Upper lobe of right lung (tissue), 1 donor: Measurements from ENCODE around the gene ROGDI. TPM values are rescaled to one million over a fixed set of nuclear protein-coding genes. Genes with fewer than 3 reads are reported as not detected.

Experiments used
- ATAC-seq: fragments of 200-7000 bp; cut with Tn5 transposase; one replicate; pipeline ENCODE4 v1.9.1; 2020; ENCODE audit warnings: mild to moderate bottlenecking, moderate library complexity
- DNase-seq: peaks from one replicate; pipeline ENCODE4 v3.0.0-alpha.2; 2020
- H3K27ac ChIP-seq: fragments of 200-600 bp; one replicate; pipeline ENCODE4 v1.8.0; 2022
- H3K27me3 ChIP-seq: fragments of 200-600 bp; one replicate; pipeline ENCODE4 v1.8.0; 2022; ENCODE audit warnings: mild to moderate bottlenecking
- H3K36me3 ChIP-seq: fragments of 200-600 bp; one replicate; pipeline ENCODE4 v1.8.0; 2022
- H3K4me1 ChIP-seq: fragments of 200-600 bp; one replicate; pipeline ENCODE4 v1.8.0; 2022
- H3K4me3 ChIP-seq: fragments of 200-600 bp; one replicate; pipeline ENCODE4 v1.8.0; 2022; ENCODE audit warnings: mild to moderate bottlenecking
- H3K9me3 ChIP-seq: fragments of 200-600 bp; one replicate; pipeline ENCODE4 v1.8.0; 2022
- intact Hi-C: fragments of 100-400 bp; cut with DNase I; formaldehyde crosslinking; loops from one replicate; pipeline ENCODE4 v1.11.0; 2022
- total RNA-seq: library from RNA; stranded (reverse); fragmentation: NEBNext Ultra II Directional; extraction: Animal tissue kit (Norgen Biotek cat#: 25700); gene quantifications from one replicate; pipeline ENCODE4 v1.2.1, GENCODE V29; 2021
- TF ChIP-seq, protein P1 (sequence below): fragments of 200-600 bp; IDR thresholded peaks from one replicate; pipeline ENCODE4 v1.8.0; 2022; ENCODE audit warnings: antibody characterized with exemption
- donor health status: DM: no; HTN: yes; CAD: no; lungs with severe emphysema.

Gene ROGDI
- total RNA-seq, 1 donor from 2014 or later = 21.8 TPM

DNA sequence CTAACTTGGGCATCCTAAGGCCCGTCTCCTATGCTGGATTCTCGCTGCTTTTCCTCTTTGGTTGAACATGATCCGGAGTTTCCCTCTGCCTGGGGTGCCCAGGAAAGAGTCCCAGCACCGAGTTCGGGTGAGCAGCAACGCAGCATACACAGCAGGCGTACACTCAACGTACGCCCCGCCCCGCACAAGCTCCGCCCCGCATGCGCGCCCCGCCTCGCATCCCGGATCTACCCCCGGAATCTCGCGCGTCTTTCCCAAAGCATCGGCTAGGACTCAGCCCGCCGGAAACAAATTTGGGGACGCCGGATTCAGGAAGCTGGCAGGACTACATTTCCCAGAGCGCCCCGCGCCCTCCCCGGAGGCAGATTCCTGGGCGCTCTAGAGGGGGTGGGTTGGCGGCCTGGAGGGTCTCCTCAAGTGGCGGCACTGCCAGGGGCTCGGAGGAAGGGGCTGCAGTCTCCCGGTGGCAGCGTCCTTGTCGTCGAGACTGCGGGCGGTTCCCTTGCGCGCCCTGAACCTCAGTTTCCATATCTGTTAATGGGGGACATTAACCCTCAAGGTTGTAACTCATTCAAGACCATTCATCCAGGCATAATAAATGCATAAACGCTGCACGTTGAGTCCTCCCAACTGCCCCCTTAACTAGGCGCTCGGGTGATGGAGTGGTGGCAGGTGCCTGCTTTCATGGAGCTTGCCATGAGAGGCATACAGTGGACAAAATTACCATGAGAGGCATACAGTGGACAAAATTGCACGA is 33.7 kb downstream of the ROGDI start:
- peak; percentile 99 for DNase-seq
- intact Hi-C loops = no loop called here
- Histone ChIP-seq H3K27me3 (no peaks in the 10 kb centered on the region), H3K27ac (peak overlapping the region; percentile 84), H3K4me1 (peaks cover 28% of the 10 kb centered on the region), H3K36me3 (peaks cover 1% of the 10 kb centered on the region), H3K9me3 (no peaks in the 10 kb centered on the region), H3K4me3 (peak overlapping the region; percentile 81)
- peak; percentile 95 for ATAC-seq
- TF ChIP-seq, protein P1, sequence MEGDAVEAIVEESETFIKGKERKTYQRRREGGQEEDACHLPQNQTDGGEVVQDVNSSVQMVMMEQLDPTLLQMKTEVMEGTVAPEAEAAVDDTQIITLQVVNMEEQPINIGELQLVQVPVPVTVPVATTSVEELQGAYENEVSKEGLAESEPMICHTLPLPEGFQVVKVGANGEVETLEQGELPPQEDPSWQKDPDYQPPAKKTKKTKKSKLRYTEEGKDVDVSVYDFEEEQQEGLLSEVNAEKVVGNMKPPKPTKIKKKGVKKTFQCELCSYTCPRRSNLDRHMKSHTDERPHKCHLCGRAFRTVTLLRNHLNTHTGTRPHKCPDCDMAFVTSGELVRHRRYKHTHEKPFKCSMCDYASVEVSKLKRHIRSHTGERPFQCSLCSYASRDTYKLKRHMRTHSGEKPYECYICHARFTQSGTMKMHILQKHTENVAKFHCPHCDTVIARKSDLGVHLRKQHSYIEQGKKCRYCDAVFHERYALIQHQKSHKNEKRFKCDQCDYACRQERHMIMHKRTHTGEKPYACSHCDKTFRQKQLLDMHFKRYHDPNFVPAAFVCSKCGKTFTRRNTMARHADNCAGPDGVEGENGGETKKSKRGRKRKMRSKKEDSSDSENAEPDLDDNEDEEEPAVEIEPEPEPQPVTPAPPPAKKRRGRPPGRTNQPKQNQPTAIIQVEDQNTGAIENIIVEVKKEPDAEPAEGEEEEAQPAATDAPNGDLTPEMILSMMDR = no peak

DNA sequence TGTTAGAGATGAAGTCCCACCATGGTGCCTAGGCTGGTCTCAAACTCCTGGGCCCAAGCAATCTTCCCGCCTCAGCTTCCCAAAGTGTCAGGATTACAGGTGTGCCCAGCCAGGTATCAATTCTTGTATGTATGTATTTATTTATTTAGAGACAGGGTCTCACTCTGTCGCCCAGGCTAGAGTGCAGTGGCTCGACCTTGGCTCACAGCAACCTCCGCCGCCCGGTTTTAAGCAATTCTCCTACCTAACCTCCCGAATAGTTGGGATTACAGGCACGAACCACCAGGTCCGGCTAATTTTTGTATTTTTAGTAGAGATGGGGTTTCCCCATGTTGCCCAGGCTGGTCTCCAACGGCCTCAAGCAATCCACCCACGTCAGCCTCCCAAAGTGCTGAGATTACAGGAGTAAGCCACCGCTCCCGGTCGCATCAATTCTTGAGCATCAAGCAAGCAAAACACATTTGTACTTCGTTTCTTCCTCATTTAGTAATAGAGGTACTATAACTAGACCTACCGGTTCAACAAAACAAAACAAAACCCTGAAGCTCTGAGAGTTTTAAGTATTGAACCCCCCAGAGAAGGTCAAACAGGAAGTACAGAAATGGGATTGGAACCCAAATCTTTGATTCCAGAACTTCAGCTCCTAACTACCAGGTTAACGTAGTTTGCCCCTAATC is 34.4 kb downstream of the ROGDI start:
- intact Hi-C loops = no loop called here
- Histone ChIP-seq H3K27ac (peak overlapping the region; percentile 84), H3K27me3 (no peaks in the 10 kb centered on the region), H3K4me3 (peak overlapping the region; percentile 81), H3K4me1 (peaks cover 28% of the 10 kb centered on the region), H3K9me3 (no peaks in the 10 kb centered on the region), H3K36me3 (peaks cover 9% of the 10 kb centered on the region)
- DNase-seq = no peak
- TF ChIP-seq, protein P1 = no peak
- ATAC-seq = no peak

DNA sequence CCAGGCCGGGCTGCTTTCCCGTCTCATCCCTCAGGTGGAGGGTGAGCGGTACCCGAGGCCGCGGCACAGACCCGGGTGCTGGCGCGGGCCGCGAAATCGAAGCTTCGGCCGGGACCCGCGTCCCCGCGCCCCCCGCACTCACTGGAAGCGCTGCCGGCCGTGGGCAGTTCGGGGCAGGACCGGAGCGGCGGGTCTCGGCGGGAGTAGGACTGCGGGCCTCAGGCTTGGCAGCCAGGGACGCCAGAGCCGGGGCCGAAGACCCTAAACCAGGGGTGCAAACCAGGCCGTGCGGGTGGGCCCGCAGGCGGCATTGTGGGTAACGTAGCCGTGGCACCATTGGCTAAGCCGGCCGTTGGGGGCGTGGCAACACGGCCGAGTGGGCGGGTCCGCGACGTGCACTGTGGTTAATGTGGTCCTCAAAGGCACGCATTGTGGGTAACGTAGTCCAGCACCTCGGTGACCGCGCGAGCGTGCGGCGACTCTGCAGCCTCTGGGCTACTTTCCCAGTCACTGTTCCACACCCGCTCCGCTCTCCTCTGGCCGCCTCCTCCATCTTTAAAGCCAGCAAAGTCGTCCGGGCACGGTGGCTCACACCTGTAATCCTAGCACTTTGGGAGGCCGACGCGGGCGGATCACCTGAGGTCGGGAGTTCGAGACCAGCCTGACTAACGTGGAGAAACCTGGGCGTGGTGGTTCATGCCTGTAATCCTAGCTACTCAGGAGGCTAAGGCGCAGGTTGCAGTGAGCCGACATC is 35.4 kb downstream of the ROGDI start, which contains the start of gene ZNF500:
ZNF500 (minus strand) TSS at position 288 of the 754 bp plus-strand sequence. CDS start 1,184 bp downstream, outside the sequence.
- TF ChIP-seq, protein P1 = no peak

DNA sequence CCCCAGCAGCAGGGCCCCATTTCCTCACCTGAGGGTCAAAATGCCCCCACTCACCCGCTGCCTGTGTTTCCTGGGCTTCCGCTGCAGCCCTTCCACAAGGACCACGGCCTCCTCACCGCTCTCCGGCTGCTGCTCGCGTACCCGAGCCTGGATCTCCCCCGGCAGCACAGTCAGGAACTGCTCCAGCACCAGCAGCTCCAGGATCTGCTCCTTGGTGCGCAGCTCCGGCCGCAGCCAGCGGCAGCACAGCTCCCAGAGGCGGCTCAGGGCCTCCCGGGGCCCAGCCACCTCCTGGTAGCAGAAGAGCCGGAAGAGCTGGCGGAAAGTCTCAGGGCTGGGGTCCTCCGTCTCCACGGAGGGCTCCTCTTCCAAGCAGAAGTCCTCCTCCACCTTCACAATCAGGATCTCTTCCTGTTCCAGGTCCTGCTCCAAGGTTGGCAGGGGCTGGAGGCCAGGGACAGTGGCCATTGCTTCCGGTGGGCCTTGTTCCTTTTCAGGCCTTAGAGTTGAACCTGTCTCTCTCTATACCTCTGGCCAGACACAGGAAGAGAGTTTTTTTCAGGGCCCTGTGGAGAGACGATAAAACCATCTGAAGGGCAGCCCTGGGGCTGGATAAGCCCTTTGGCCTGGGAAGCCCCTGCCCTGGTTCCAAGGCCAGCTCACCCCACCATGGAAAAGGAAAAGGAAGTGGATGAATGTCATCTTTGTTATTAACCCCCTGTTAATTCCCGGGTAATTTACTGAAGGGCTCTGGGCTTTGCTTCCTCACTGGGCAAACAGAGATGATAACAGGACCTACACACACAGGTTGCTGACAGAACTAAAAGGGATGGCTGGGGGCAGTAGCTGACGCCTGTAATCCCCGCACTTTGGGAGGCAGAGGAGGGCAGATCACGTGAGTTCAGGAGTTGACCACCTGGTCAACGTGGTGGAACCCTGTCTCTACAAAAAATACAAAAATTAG is 36.6 kb downstream of the ROGDI start:
- peaks cover 28% of the 10 kb centered on the region for H3K36me3 ChIP-seq
- no peak overlapping the region for H3K27ac ChIP-seq
- intact Hi-C loops = no loop called here
- peak overlapping the region; percentile 81 for H3K4me3 ChIP-seq
- no peaks in the 10 kb centered on the region for H3K27me3 ChIP-seq
- ATAC-seq (no peak), DNase-seq (no peak)
- H3K9me3 ChIP-seq = no peaks in the 10 kb centered on the region
- TF ChIP-seq, protein P1 = no peak
- H3K4me1 ChIP-seq = peaks cover 28% of the 10 kb centered on the region

More for the DNA sequence above, 35.4 kb downstream of the ROGDI start, which contains the start of gene ZNF500:
- DNase-seq (peak; percentile 99), ATAC-seq (peak; percentile 96)
- H3K4me3 ChIP-seq = peak within 1 kb of the TSS; percentile 81
- no peaks in the 10 kb centered on the region for H3K9me3 ChIP-seq
- H3K27ac ChIP-seq = peak within 1 kb of the TSS; percentile 84
- intact Hi-C loops = no loop called here
- H3K36me3 ChIP-seq = peaks cover 18% of the 10 kb centered on the region
- no peaks in the 10 kb centered on the region for H3K27me3 ChIP-seq
- peaks cover 28% of the 10 kb centered on the region for H3K4me1 ChIP-seq

DNA sequence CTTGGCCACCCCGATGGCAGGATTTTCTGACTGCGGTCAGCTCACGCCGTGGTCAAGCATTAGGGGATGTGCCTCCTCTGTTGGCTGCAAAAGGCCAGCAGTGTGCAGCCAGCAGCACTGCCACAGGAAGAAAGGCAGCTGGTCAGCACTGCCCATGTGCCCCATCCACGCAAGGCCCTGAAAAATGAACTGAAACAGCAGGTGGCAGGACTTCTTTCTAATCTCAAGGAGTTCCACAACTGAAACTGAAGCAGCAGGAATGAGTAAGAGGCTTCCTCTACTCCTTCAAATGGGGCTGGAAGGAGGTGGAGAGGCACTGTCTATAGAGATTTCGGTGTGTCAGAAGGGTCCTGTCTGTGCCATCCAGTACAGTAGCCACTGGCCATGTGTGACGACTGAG is 38.6 kb downstream of the ROGDI start:
- intact Hi-C loops = no loop called here

More for the DNA sequence above, 38.6 kb downstream of the ROGDI start:
- no peak overlapping the region for H3K27ac ChIP-seq
- H3K27me3 ChIP-seq = no peaks in the 10 kb centered on the region
- H3K4me1 ChIP-seq = peaks cover 23% of the 10 kb centered on the region
- TF ChIP-seq, protein P1 = no peak
- ATAC-seq = no peak
- peaks cover 48% of the 10 kb centered on the region for H3K36me3 ChIP-seq
- H3K9me3 ChIP-seq = no peaks in the 10 kb centered on the region
- no peak for DNase-seq
- no peak overlapping the region for H3K4me3 ChIP-seq
